IPS DF 4.7 (cell line): ENCODE results near the gene COL8A1.

Experiments
- DNase-seq: peaks from one replicate; pipeline ENCODE4 v3.0.0-alpha.2; 2013; ENCODE audit warnings: low spot score; ENCODE audit errors: extremely low read depth

COL8A1 gene

GRCh38 chr3:99842826-99843589 lies 204.6 kb downstream of the COL8A1 start:
- no peak for DNase-seq

- no peak for DNase-seq
Observed at GRCh38 chr3:99843590-99844258, 205.3 kb downstream of the COL8A1 start.

GRCh38 chr3:99845331-99845730 lies 206.9 kb downstream of the COL8A1 start:
- DNase-seq: no peak

GRCh38 chr3:99845999-99846398 lies 207.6 kb downstream of the COL8A1 start:
- no peak for DNase-seq

- DNase-seq: no peak
Observed at GRCh38 chr3:99846477-99847160, 208.2 kb downstream of the COL8A1 start.

GRCh38 chr3:99848433-99848832 lies 210.0 kb downstream of the COL8A1 start:
- no peak for DNase-seq
